HG03095 (cell line): ENCODE results near the gene PIAS1.
"Not testable (repeated sequence)": the region's sequence is repeated elsewhere in the genome, so short reads cannot be mapped to it uniquely, and the experiment has no call there.

Source experiments
- ATAC-seq: cut with Tn5 transposase; IDR thresholded peaks from one replicate; pipeline ENCODE4 v1.9.1; 2021; ENCODE audit warnings: moderate library complexity; ENCODE audit not compliant: unreplicated experiment

PIAS1 gene

GRCh38 chr15:68201153-68201878, 147.2 kb downstream of the PIAS1 start:
- ATAC-seq, result no peak

GRCh38 chr15:68201879-68202261, 147.8 kb downstream of the PIAS1 start:
- no peak for ATAC-seq

- not testable (repeated sequence) for ATAC-seq
These were observed 148.9 kb downstream of the PIAS1 start for GRCh38 chr15:68202994-68203393.

GRCh38 chr15:68203486-68203885, 149.4 kb downstream of the PIAS1 start:
- no peak for ATAC-seq

DNA sequence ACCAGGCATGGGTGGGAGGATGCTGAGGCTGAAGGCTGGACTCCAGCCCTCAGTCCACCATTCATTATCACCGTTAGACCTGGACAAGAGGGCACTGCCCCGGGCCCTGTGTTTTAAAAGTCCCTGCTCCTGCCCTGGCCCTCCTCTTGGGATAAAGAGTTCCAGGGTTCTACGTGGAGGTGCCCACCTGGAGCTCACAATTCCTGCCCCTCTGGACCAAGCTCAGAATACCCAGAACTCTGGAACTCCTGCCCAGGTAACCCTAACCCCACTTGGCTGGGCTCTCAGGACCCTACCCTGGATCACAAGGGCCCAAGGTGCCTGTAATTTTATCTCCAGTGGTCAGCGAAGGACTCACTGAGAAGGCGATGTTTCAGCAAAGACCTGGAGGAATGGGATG, 149.8 kb downstream of the PIAS1 start:
- ATAC-seq, result no peak

GRCh38 chr15:68204361-68204760, 150.2 kb downstream of the PIAS1 start:
- ATAC-seq, result no peak

DNA sequence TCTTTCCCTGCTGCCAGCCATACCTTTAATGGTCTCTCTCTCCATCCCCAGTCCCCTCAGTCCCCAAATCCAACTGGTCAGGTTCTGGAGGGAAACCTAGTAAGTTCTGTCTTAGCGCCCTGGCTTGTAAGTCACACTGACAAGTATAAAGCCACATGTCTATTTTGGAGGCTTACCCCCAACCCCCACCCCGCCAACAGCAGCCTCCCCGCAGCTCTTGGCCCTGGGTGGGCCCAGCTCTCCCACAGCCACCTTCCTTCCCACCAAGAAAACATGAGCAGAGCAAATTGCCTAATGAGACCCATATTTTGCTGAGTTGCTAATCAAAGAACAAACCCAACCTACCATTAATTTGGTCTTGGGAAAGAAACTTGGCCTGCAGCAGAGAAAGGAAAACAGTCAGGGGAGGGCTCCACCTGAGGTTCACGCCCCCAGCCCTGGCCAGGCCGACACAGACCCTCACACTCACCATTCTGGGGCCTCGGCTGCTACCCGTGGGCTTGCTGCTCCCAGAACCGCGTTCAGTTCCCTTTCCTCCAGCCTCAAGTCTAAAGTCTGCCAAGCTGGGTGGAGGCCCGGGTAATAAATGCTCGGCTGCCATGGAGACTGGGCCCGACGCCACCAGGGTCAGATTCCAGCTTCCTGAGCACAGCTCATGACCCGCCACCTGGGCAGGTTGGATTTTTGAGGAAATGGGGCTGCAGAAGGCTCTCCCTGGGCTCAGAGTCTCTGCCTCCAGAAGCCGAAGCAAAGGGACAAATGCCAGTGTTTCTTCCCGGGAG, 150.9 kb downstream of the PIAS1 start, which contains the start of gene CALML4:
Gene CALML4, minus strand, starts transcription at position 557 of the 782 bp plus-strand sequence. Its CDS starts 85 bp downstream, at position 472.
- no peak for ATAC-seq

- ATAC-seq, result no peak
These were observed 151.4 kb downstream of the PIAS1 start for GRCh38 chr15:68205558-68205944.

- ATAC-seq, result no peak
These were observed 151.9 kb downstream of the PIAS1 start for GRCh38 chr15:68205954-68206539.

- ATAC-seq, result no peak
These were observed 152.6 kb downstream of the PIAS1 start for GRCh38 chr15:68206711-68207151.

DNA sequence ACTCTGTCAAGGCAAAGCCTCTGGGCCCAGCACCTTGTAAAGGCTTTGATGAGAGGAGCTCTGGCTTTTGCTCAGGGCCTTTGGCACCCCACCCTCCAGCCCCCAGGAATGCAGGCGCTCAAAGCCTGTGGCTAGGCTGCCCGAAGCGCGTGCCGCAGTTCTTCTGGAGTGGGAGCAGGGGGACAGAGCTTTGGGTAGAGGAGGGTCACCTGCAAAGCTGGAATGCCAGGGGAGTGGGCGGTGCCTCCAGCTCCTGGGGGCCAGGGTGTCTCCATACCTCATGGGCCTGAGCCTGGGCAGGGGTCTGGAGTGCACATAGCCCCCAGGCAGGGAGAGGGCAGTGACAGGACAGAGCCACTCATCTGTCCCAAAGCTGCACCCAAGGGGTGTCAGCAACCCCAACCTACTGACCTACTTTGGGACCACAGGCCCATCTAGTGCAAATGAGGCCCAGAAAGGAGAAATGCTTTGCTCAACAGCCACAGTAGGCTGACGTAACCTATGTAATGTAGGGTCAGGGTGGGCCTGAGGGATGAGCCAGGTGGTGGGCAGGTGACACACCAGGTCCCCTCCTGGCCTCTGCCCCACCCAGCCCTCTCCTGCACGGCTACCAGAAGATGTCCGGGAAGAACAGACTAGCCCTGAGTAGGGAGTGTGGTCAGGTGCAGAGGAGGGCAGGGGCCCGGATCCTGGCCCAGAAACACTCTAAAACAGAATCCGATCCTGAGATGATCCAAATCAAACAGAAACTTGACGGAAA, 153.2 kb downstream of the PIAS1 start:
- ATAC-seq, result no peak

DNA sequence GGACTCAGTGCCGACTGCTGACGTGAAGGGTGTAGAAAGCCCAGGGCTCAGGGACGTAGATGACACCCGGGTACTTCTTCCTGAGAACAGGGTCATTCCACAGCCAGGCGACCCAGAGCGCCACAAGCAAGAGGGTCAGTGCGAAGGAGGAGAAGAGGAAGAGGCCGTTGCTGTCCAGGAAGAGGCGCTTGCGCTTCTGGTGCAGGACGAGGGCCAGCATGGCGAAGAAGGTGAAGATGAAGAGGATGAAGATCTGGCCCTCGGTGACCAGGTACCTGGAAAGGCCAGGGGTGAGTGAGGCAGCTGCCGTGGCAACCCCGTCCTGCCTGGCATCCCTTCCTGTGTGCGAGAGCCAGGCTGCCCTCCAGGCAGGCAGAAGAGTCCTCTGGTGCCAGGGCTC, 154.0 kb downstream of the PIAS1 start:
- no peak for ATAC-seq

GRCh38 chr15:68208636-68209240, 154.6 kb downstream of the PIAS1 start:
- ATAC-seq, result no peak

- no peak for ATAC-seq
These were observed 155.2 kb downstream of the PIAS1 start for GRCh38 chr15:68209272-68209671.

- peak; percentile 59 for ATAC-seq
These were observed 155.8 kb downstream of the PIAS1 start for GRCh38 chr15:68209735-68210408.

GRCh38 chr15:68210409-68210756, 156.3 kb downstream of the PIAS1 start:
- ATAC-seq, result no peak

DNA sequence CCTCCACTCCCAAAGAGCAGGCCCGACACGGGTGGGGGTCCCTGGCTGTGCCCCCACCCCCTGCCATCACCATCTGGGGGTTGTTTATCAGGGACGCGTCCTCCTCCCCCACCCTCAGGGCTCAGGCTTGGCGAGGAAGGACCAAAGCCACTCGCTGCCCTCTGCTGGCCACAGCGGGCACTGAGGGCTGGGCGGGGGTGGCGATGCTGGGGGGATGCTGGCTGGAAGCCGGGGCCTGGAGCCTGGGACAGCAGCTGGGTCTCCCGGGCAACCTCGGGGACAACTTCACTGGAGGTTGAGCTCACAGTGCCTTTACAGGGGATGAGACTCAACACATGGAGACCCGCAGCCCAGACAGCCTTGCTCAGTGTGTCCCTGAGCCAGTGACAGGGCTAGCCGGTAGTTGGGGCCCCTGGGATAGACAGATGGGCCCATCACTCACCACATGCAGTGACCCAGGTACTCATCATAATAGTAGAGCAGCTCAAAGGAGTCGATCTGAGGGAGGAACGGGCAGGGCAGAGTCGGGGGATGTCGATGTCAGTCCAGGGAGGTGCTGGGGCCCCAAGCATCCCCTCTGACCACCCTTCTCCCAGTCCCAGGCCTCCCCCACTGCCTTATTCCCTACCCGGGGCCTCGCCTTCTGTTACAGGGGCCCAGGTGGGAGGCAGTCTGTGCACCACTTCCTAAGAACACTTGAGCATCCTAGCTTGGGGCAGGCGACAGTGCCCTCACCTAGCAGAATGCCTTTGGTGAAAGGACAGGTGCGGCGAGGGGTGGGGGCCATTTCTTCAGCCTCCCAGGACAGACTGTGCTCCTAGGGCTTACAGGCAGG, 156.9 kb downstream of the PIAS1 start:
- no peak for ATAC-seq

DNA sequence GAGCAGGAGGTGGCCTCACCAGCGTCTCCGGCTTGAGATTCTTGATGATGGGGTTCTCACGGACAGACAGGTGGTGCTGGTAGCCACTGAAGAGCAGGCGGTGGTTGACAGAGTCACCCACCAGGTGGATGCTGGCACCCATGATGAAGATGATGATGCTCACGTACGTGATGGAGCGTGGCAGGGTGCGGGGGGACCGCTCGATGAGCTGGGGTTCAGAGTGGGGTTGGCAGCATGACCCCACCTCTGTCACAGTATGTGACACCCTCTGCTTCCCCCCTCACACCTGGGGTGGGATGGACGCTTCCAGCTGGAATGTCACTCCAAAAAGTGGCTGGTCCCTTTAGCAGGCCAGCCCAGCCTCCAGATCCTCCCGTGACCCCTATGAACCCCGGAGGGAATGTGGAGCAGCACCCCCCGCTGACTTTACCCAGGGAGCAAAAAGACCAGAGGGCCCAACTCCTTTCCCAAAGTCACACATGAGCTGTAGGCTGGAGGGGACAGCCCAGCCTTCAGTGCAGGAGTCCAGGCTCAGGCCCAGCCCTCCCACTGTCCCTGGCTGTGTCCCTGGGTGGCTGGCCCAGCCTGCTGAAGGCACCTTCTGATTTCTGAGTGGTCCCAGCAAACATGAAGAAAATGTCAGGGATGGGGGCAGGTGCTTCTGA, 157.7 kb downstream of the PIAS1 start:
- ATAC-seq, result no peak

DNA sequence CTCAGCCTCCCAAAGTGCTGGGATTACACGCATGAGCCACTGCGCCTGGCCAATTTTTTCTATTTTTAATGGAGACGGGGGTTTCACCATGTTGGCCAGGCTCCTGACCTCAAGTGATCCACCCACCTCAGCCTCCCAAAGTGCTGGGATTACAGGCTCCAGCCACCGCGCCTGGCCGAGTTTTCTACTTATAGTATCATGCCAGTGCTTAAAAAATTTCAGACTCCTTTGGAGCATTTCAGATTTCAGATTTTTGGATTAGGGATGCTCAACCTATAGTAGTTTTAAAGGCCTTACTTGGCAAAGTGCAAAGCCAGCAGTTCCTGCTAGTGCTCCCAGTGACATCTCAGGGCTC, 159.4 kb downstream of the PIAS1 start:
- ATAC-seq, result not testable (repeated sequence)
